H9 (cell line): Measurements from ENCODE around the gene CYREN. TPM values are rescaled to one million over a fixed set of nuclear protein-coding genes. Genes with fewer than 3 reads are reported as not detected.

Experiments used
- DNase-seq: peaks from one replicate; pipeline ENCODE4 v3.0.0-alpha.2; 2017
- H2AFZ ChIP-seq: one replicate; pipeline ENCODE4 v1.6.1; 2013; ENCODE audit warnings: mild to moderate bottlenecking, low read length, control low read depth, moderate library complexity
- H2AK5ac ChIP-seq: 2 replicates; pipeline ENCODE4 v1.6.1; 2013; ENCODE audit warnings: low read length, control low read depth, mixed read lengths; ENCODE audit not compliant: insufficient read length
- H2BK120ac ChIP-seq: one replicate; pipeline ENCODE4 v1.6.1; 2013; ENCODE audit warnings: low read depth, mild to moderate bottlenecking, low read length, control low read depth, inconsistent platforms; ENCODE audit not compliant: poor library complexity, severe bottlenecking
- H2BK12ac ChIP-seq: 2 replicates; pipeline ENCODE4 v1.6.1; 2013; ENCODE audit warnings: low read length, control low read depth, mixed read lengths, low read depth; ENCODE audit not compliant: insufficient read length
- H2BK15ac ChIP-seq: 2 replicates; pipeline ENCODE4 v1.6.1; 2013; ENCODE audit warnings: low read depth, low read length, control low read depth
- H2BK20ac ChIP-seq: one replicate; pipeline ENCODE4 v1.6.1; 2013; ENCODE audit warnings: low read depth, mild to moderate bottlenecking, low read length, control low read depth, inconsistent platforms; ENCODE audit not compliant: poor library complexity, severe bottlenecking
- H2BK5ac ChIP-seq: 2 replicates; pipeline ENCODE4 v1.6.1; 2013; ENCODE audit warnings: low read length, control low read depth, mixed read lengths; ENCODE audit not compliant: insufficient read length
- H3K14ac ChIP-seq: 2 replicates; pipeline ENCODE4 v1.6.1; 2013; ENCODE audit warnings: low read length, control low read depth; ENCODE audit not compliant: insufficient read depth
- H3K18ac ChIP-seq: 2 replicates; pipeline ENCODE4 v1.6.1; 2013; ENCODE audit warnings: low read depth, mild to moderate bottlenecking, mixed read lengths, low read length, control low read depth; ENCODE audit not compliant: insufficient read length
- H3K23ac ChIP-seq: 2 replicates; pipeline ENCODE4 v1.6.1; 2013; ENCODE audit warnings: low read length, control low read depth, mixed read lengths, low read depth; ENCODE audit not compliant: insufficient read length
- H3K23me2 ChIP-seq: 2 replicates; pipeline ENCODE4 v1.6.1; 2013; ENCODE audit warnings: low read depth, mild to moderate bottlenecking, mixed read lengths, low read length, control low read depth; ENCODE audit not compliant: insufficient read length, poor library complexity, severe bottlenecking
- H3K27ac ChIP-seq: 2 replicates; pipeline ENCODE4 v1.5.1; 2013; ENCODE audit warnings: low read length, control low read depth, mixed read lengths, low read depth; ENCODE audit not compliant: insufficient read length
- H3K27me3 ChIP-seq: 2 replicates; pipeline ENCODE4 v1.6.1; 2013; ENCODE audit warnings: low read length, control low read depth, inconsistent platforms; ENCODE audit not compliant: insufficient read depth
- H3K4ac ChIP-seq: 2 replicates; pipeline ENCODE4 v1.6.1; 2013; ENCODE audit warnings: low read depth, mild to moderate bottlenecking, control low read depth, inconsistent platforms, low read length, moderate library complexity
- H3K4me1 ChIP-seq: 2 replicates; pipeline ENCODE4 v1.6.1; 2013; ENCODE audit warnings: low read length, control low read depth, inconsistent platforms; ENCODE audit not compliant: insufficient read depth
- H3K4me2 ChIP-seq: 2 replicates; pipeline ENCODE4 v1.6.1; 2013; ENCODE audit warnings: low read length, control low read depth, mixed read lengths; ENCODE audit not compliant: insufficient read length, insufficient read depth
- H3K56ac ChIP-seq: 2 replicates; pipeline ENCODE4 v1.6.1; 2013; ENCODE audit warnings: low read depth, mild to moderate bottlenecking, mixed read lengths, low read length, control low read depth; ENCODE audit not compliant: insufficient read length
- H3K79me1 ChIP-seq: 2 replicates; pipeline ENCODE4 v1.6.1; 2013; ENCODE audit warnings: low read depth, mild to moderate bottlenecking, moderate library complexity, low read length, control low read depth, inconsistent platforms; ENCODE audit not compliant: insufficient read depth, poor library complexity, severe bottlenecking
- H3K79me2 ChIP-seq: 2 replicates; pipeline ENCODE4 v1.6.1; 2013; ENCODE audit warnings: low read length, control low read depth, inconsistent platforms; ENCODE audit not compliant: insufficient read depth
- H3K9ac ChIP-seq: 2 replicates; pipeline ENCODE4 v1.6.1; 2013; ENCODE audit warnings: low read length, control low read depth, mixed read lengths; ENCODE audit not compliant: insufficient read length; ENCODE audit errors: extremely low read depth
- H3K9me3 ChIP-seq: one replicate; pipeline ENCODE4 v1.6.1; 2013; ENCODE audit warnings: low read depth, low read length, inconsistent platforms; ENCODE audit not compliant: control insufficient read depth
- H3T11ph ChIP-seq: one replicate; pipeline ENCODE4 v1.6.1; 2013; ENCODE audit warnings: mild to moderate bottlenecking, low read length, control low read depth, inconsistent platforms
- H4K20me1 ChIP-seq: one replicate; pipeline ENCODE4 v1.6.1; 2013; ENCODE audit not compliant: control insufficient read depth, insufficient read length, insufficient read depth
- H4K5ac ChIP-seq: 2 replicates; pipeline ENCODE4 v1.6.1; 2013; ENCODE audit warnings: low read depth, mild to moderate bottlenecking, mixed read lengths, low read length, control low read depth; ENCODE audit not compliant: insufficient read length
- H4K8ac ChIP-seq: replicated peaks from 2 replicates; pipeline ENCODE4 v1.6.1; 2013; ENCODE audit warnings: low read length, control low read depth, mixed read lengths, low read depth; ENCODE audit not compliant: insufficient read length
- H4K91ac ChIP-seq: 2 replicates; pipeline ENCODE4 v1.6.1; 2013; ENCODE audit warnings: low read depth, mild to moderate bottlenecking, moderate library complexity, mixed read lengths, low read length, control low read depth; ENCODE audit not compliant: insufficient read length
- H3K27ac Mint-ChIP-seq, 3 experiments: 2 replicates in 2 of 3; 3 replicates in 1 of 3; pipeline ENCODE4 v1.8.0; 2020 to 2021; ENCODE audit warnings: mixed read lengths in 3 of 3, mild to moderate bottlenecking in 1 of 3, moderate library complexity in 1 of 3
- H3K27me3 Mint-ChIP-seq: 2 replicates; pipeline ENCODE4 v1.8.0; 2021; ENCODE audit warnings: low read depth, mild to moderate bottlenecking, moderate library complexity, mixed read lengths
- H3K36me3 Mint-ChIP-seq, 3 experiments: 2 replicates in 2 of 3; 3 replicates in 1 of 3; pipeline ENCODE4 v1.8.0; 2020 to 2021; ENCODE audit warnings: low read depth in 3 of 3, mixed read lengths in 3 of 3; ENCODE audit not compliant: insufficient read depth in 1 of 3
- H3K4me1 Mint-ChIP-seq, 2 experiments: 2 replicates each; pipeline ENCODE4 v1.8.0; 2020; ENCODE audit warnings: mixed read lengths in 2 of 2
- H3K4me3 Mint-ChIP-seq, 2 experiments: 2 replicates in 1 of 2; 3 replicates in 1 of 2; pipeline ENCODE4 v1.8.0; 2020 to 2021; ENCODE audit warnings: mild to moderate bottlenecking in 2 of 2, mixed read lengths in 2 of 2, moderate library complexity in 1 of 2
- H3K9me3 Mint-ChIP-seq, 2 experiments: 2 replicates in 1 of 2; 3 replicates in 1 of 2; pipeline ENCODE4 v1.8.0; 2020; ENCODE audit warnings: mild to moderate bottlenecking in 2 of 2, mixed read lengths in 2 of 2, moderate library complexity in 1 of 2
- WGBS: extraction: QIAGEN DNeasy Blood & Tissue Kit; methylation state at CpG from one replicate; pipeline ENCODE4 v1.1.7; 2013; ENCODE audit warnings: missing lambda C conversion rate, low lambda C conversion rate, mixed read lengths; ENCODE audit not compliant: insufficient read length; ENCODE audit errors: extremely low coverage; 5-methylcytosine and 5-hydroxymethylcytosine counted together
- total RNA-seq: library from RNA; stranded (reverse); gene quantifications from 2 replicates; pipeline ENCODE4 v1.2.1, GENCODE V29; 2021
- TF ChIP-seq, protein P1 (sequence below): fragments of 200-600 bp; sonication (generic); conservative IDR thresholded peaks from 3 replicates; pipeline ENCODE4 v1.8.0; 2021; ENCODE audit warnings: antibody characterized with exemption, mild to moderate bottlenecking

The CYREN gene
- total RNA-seq, 1 experiment from 2014 or later = 72.0 TPM

DNA sequence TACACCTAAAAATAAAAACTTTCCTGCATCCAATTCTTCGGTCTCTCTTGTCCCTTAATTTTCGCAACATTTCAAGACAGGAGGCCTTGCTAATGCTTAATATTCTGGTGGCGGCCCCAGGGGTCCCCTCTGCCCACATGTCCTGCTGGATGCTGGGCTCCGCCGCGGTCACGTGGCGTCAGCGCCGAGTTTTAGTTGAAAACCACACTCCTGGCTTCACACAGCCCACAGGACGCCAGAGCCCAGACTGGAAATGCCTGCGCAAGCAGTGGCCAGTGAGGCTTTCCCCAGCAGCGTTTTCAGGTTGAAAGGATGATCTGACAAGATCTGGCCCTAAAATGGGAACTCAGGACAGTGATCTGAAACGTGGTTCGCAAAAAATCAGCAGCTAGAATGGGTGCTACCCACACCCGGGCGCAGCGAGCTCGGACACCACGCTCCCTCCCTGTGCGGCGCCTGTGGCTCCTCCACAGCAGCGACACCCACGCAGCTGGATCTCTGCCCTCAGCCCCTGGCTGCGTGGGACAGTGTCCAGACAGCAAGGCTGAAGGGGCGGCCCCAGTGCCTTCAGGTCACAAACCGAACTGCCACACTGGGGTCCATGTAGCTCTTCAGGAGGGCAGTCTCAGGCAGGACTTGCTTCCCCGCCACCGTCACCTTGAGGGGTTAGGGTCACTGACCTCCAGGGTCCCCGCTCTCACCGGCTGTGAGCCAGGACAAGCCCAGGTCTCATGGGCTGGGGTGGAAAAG, 11.6 kb upstream of the CYREN start:
- no peak overlapping the region for H2BK12ac ChIP-seq
- H4K20me1 ChIP-seq = no peaks in the 10 kb centered on the region
- no peak overlapping the region for H2AFZ ChIP-seq
- Mint-ChIP-seq H3K4me3 (no peak overlapping the region), H3K27me3 (no peaks in the 10 kb centered on the region), H3K9me3 (peaks cover 34 to 37% of the 10 kb centered on the region in 2 experiments), H3K27ac (no peak overlapping the region), H3K4me1 (peaks cover 8 to 18% of the 10 kb centered on the region in 2 experiments), H3K36me3 (peaks cover 30 to 80% (median 57%) of the 10 kb centered on the region in 3 experiments)
- no peak overlapping the region for H3K4ac ChIP-seq
- DNase-seq = no peak
- no peak overlapping the region for H3K9ac ChIP-seq
- no peak overlapping the region for H3K27ac ChIP-seq
- no peaks in the 10 kb centered on the region for H3K79me1 ChIP-seq
- H3K56ac ChIP-seq = no peak overlapping the region
- H3K23me2 ChIP-seq = no peaks in the 10 kb centered on the region
- no peaks in the 10 kb centered on the region for H3K27me3 ChIP-seq
- H3K4me1 ChIP-seq = peaks cover 2% of the 10 kb centered on the region; the same call in 1 of the 2 replicates
- TF ChIP-seq, protein P1, sequence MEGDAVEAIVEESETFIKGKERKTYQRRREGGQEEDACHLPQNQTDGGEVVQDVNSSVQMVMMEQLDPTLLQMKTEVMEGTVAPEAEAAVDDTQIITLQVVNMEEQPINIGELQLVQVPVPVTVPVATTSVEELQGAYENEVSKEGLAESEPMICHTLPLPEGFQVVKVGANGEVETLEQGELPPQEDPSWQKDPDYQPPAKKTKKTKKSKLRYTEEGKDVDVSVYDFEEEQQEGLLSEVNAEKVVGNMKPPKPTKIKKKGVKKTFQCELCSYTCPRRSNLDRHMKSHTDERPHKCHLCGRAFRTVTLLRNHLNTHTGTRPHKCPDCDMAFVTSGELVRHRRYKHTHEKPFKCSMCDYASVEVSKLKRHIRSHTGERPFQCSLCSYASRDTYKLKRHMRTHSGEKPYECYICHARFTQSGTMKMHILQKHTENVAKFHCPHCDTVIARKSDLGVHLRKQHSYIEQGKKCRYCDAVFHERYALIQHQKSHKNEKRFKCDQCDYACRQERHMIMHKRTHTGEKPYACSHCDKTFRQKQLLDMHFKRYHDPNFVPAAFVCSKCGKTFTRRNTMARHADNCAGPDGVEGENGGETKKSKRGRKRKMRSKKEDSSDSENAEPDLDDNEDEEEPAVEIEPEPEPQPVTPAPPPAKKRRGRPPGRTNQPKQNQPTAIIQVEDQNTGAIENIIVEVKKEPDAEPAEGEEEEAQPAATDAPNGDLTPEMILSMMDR = no peak
- peaks cover 25% of the 10 kb centered on the region for H3K9me3 ChIP-seq
- H2AK5ac ChIP-seq = no peak overlapping the region
- no peak overlapping the region for H2BK20ac ChIP-seq
- no peak overlapping the region for H3T11ph ChIP-seq
- no peak overlapping the region for H4K8ac ChIP-seq
- no peak overlapping the region for H3K14ac ChIP-seq
- no peak overlapping the region for H4K5ac ChIP-seq
- H3K18ac ChIP-seq = no peak overlapping the region
- H3K79me2 ChIP-seq = no peaks in the 10 kb centered on the region
- no peak overlapping the region for H4K91ac ChIP-seq
- no peak overlapping the region for H3K4me2 ChIP-seq
- no peak overlapping the region for H2BK120ac ChIP-seq
- H2BK5ac ChIP-seq = no peak overlapping the region
- no peak overlapping the region for H2BK15ac ChIP-seq
- no peak overlapping the region for H3K23ac ChIP-seq
- no CpG with 5 or more reads among the region's 31 CpGs for WGBS
